A549 (cell line): Measurements from ENCODE around the gene EMP3. TPM values are rescaled to one million over a fixed set of nuclear protein-coding genes. Genes with fewer than 3 reads are reported as not detected.

Experiments used
- ATAC-seq, 2 experiments: fragments of 200-7000 bp in 1 of 2; fragments of >200 bp in 1 of 2; cut with Nextera tagmentation in 1 of 2; cut with Tn5 transposase in 1 of 2; 3 replicates each; pipeline versions ENCODE4 v1.8.0 to v1.9.1; 2018 to 2020; ENCODE audit warnings: mild to moderate bottlenecking in 1 of 2, moderate library complexity in 1 of 2
- CTCF ChIA-PET: fragments of 300-600 bp; sonication (Branson Sonifier 250); formaldehyde crosslinking; extraction: SDS; loops from one replicate; lab custom pipeline; 2021; ENCODE audit warnings: antibody characterized with exemption, inconsistent platforms; lab: Yijun Ruan, JAX
- POLR2A ChIA-PET: fragments of 350-600 bp; formaldehyde crosslinking; extraction: SDS; loops from one replicate; lab custom pipeline; 2021; ENCODE audit warnings: antibody characterized with exemption, inconsistent platforms; lab: Yijun Ruan, JAX
- DNase-seq, 2 experiments: peaks; one replicate each; pipeline versions ENCODE4 v3.0.0 to v3.0.0-alpha.2; 2011 to 2016; ENCODE audit warnings: low read depth in 1 of 2, low spot score in 1 of 2
- FAIRE-seq: peaks from 2 replicates; lab custom pipeline; 2011; peaks lifted over from hg19 to GRCh38; lab: Jason Lieb, UNC
- H3K27ac ChIP-seq, 2 experiments: fragments of >200 bp; sonication (Bioruptor Twin); formaldehyde crosslinking; 3 replicates each; pipeline ENCODE4 v1.5.1; 2016 to 2017
- H3K4me1 ChIP-seq: fragments of >200 bp; sonication (Bioruptor Twin); formaldehyde crosslinking; 3 replicates; pipeline ENCODE4 v1.6.1; 2016
- H3K4me2 ChIP-seq: fragments of >200 bp; sonication (Bioruptor Twin); formaldehyde crosslinking; 3 replicates; pipeline ENCODE4 v1.6.1; 2016
- H3K4me3 ChIP-seq: fragments of >200 bp; sonication (Bioruptor Twin); formaldehyde crosslinking; 3 replicates; pipeline ENCODE4 v1.5.1; 2016
- H3K9me3 ChIP-seq: fragments of >200 bp; sonication (Bioruptor Twin); formaldehyde crosslinking; 3 replicates; pipeline ENCODE4 v1.6.1; 2016
- CHD4 ChIP-seq: fragments of 200-600 bp; sonication (generic); IDR thresholded peaks from 2 replicates; pipeline ENCODE4 v1.6.1; 2016; ENCODE audit warnings: antibody characterized with exemption, mild to moderate bottlenecking, borderline replicate concordance
- EHMT2 ChIP-seq: fragments of 200-600 bp; sonication (generic); IDR thresholded peaks from 2 replicates; pipeline ENCODE4 v1.6.1; 2016; ENCODE audit warnings: antibody characterized with exemption, low read depth, mild to moderate bottlenecking, moderate library complexity
- ESRRA ChIP-seq: fragments of 150-350 bp; IDR thresholded peaks from 2 replicates; pipeline ENCODE4 v1.6.1; 2014; ENCODE audit warnings: mild to moderate bottlenecking, low read length, borderline replicate concordance
- FOSB ChIP-seq: fragments of 250-450 bp; sonication (Bioruptor Pico); IDR thresholded peaks from 2 replicates; pipeline ENCODE4 v1.5.0; 2020; ENCODE audit warnings: mild to moderate bottlenecking, moderate library complexity
- HDAC2 ChIP-seq: fragments of 200-600 bp; sonication (generic); IDR thresholded peaks from 2 replicates; pipeline ENCODE4 v1.6.1; 2016
- HES2 ChIP-seq: fragments of >200 bp; sonication (Bioruptor Twin); formaldehyde crosslinking; IDR thresholded peaks from 2 replicates; pipeline ENCODE4 v1.6.1; 2016
- JUNB ChIP-seq: fragments of >200 bp; sonication (Bioruptor Twin); formaldehyde crosslinking; IDR thresholded peaks from 2 replicates; pipeline ENCODE4 v1.6.1; 2016
- MAFK ChIP-seq: fragments of 450-650 bp; IDR thresholded peaks from 2 replicates; pipeline ENCODE4 v1.6.1; 2014; ENCODE audit not compliant: partially characterized antibody
- POLR2A ChIP-seq: IDR thresholded peaks from 2 replicates; pipeline ENCODE4 v1.6.1; 2012; ENCODE audit warnings: mild to moderate bottlenecking, low read length
- RAD21 ChIP-seq, 2 experiments: fragments of >200 bp in 1 of 2; sonication (Bioruptor Twin) in 1 of 2; formaldehyde crosslinking in 1 of 2; IDR thresholded peaks in 1 of 2; conservative IDR thresholded peaks in 1 of 2; 2 replicates in 1 of 2; 3 replicates in 1 of 2; pipeline ENCODE4 v1.6.1; 2012 to 2018; ENCODE audit warnings: inconsistent platforms in 1 of 2
- RARB ChIP-seq: fragments of 250-450 bp; sonication (Bioruptor Pico); IDR thresholded peaks from 2 replicates; pipeline ENCODE4 v1.8.0; 2021; ENCODE audit warnings: mild to moderate bottlenecking, moderate library complexity
- RCOR1 ChIP-seq: fragments of 150-350 bp; IDR thresholded peaks from 2 replicates; pipeline ENCODE4 v1.6.1; 2014; ENCODE audit warnings: antibody characterized with exemption, low read length, low read depth
- RFX5 ChIP-seq: fragments of 450-650 bp; IDR thresholded peaks from 2 replicates; pipeline ENCODE4 v1.7.1; 2014; ENCODE audit warnings: antibody characterized with exemption, mild to moderate bottlenecking, moderate library complexity
- RNF2 ChIP-seq: fragments of 200-600 bp; sonication (generic); IDR thresholded peaks from 2 replicates; pipeline ENCODE4 v1.6.1; 2016; ENCODE audit warnings: low read depth, mild to moderate bottlenecking, antibody characterized with exemption, moderate library complexity, borderline replicate concordance
- SMC3 ChIP-seq: fragments of >200 bp; sonication (Bioruptor Twin); formaldehyde crosslinking; IDR thresholded peaks from 3 replicates; pipeline ENCODE4 v1.6.1; 2018; ENCODE audit warnings: inconsistent platforms
- TFCP2L1 ChIP-seq: fragments of 250-450 bp; sonication (Bioruptor Pico); IDR thresholded peaks from 2 replicates; pipeline ENCODE4 v1.5.0; 2021; ENCODE audit warnings: mild to moderate bottlenecking
- TP53 ChIP-seq: fragments of 250-450 bp; sonication (Bioruptor Pico); IDR thresholded peaks from 2 replicates; pipeline ENCODE4 v1.5.0; 2021; ENCODE audit warnings: mild to moderate bottlenecking, moderate library complexity
- ZFP36 ChIP-seq: fragments of 450-650 bp; IDR thresholded peaks from 2 replicates; pipeline ENCODE4 v1.6.1; 2014; ENCODE audit warnings: borderline replicate concordance; ENCODE audit not compliant: partially characterized antibody
- ZNF302 ChIP-seq: fragments of 250-450 bp; sonication (Bioruptor Pico); IDR thresholded peaks from 2 replicates; pipeline ENCODE4 v1.9.0; 2021; ENCODE audit warnings: inconsistent platforms, mild to moderate bottlenecking, moderate library complexity
- ZSCAN20 ChIP-seq: fragments of 250-450 bp; sonication (Bioruptor Pico); IDR thresholded peaks from 2 replicates; pipeline ENCODE4 v1.8.0; 2022; ENCODE audit warnings: mild to moderate bottlenecking, moderate library complexity
- WGBS: methylation state at CpG from one replicate; pipeline ENCODE4 v1.1.6; 2017; ENCODE audit errors: missing lambda C conversion rate; 5-methylcytosine and 5-hydroxymethylcytosine counted together
- polyA plus RNA-seq, 4 experiments: library from polyadenylated mRNA; depleted of rRNA in 3 of 4; stranded (reverse); fragments of >200 nt; fragmentation: RNase III in 1 of 4; extraction: RNeasy Plus Mini Kit Qiagen cat#74134 plus additional on column Dnase treatment in 1 of 4; gene quantifications; 2 replicates in 3 of 4; 3 replicates in 1 of 4; pipeline ENCODE4 v1.2.3, GENCODE V29; 2011 to 2017
- TF ChIP-seq, protein P1 (sequence below): fragments of 150-350 bp; IDR thresholded peaks from 2 replicates; pipeline ENCODE4 v1.6.1; 2014; ENCODE audit warnings: low read depth, mild to moderate bottlenecking, low read length
- TF ChIP-seq, protein P2 (sequence below): IDR thresholded peaks from 2 replicates; pipeline ENCODE4 v1.6.1; 2012; ENCODE audit warnings: low read depth, borderline replicate concordance

Gene EMP3
- polyA plus RNA-seq, 2 of the 4 experiments (the other 2 are of a cell fraction): 147 to 580 TPM

DNA sequence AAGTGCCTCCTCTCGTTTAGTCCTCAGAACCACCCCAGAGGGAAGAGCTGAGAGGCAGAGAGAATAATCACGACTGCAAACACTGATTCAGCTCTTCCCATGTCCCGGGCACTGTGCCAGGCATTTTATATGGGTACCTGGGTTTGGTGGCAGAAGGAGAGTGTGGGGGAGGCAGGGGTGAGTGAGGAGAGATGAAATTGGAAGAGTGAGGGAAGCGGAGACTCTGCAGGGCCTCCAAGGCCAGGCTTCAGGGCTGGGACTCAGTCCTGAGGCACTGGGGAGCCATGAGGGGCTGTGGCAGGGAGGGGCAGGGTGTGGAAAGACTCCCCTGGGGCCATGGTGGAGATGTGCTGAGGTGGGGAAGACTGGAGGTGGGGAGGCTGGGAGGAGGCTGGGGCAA is 47.6 kb downstream of the EMP3 start:
- peak; percentile 17 to 51; a peak in 3 of 6 replicates for ATAC-seq
- Histone ChIP-seq H3K27ac (peak overlapping the region; percentile 64 to 81), H3K4me3 (no peak overlapping the region), H3K4me1 (peaks cover 23% of the 10 kb centered on the region), H3K4me2 (peak overlapping the region; percentile 63), H3K9me3 (no peaks in the 10 kb centered on the region)
- no peak for TF ChIP-seq RARB (CRISPR knock-in tag)
- peak; percentile 13 for TF ChIP-seq MAFK
- WGBS: 16% methylated on average over 4 of the region's 4 CpGs
- peak in 1 of 2 experiments; percentile 68 for DNase-seq
- ChIA-PET CTCF (interaction anchor here (0.6 to 6.7 kb wide), 9 partner anchors 9 to 160 kb away, joined by 3 to 54 read pairs (median 4); partner anchors contain the start of genes KDELR1, SYNGR4 and TMEM143), POLR2A (interaction anchor here (1.7 to 2.0 kb wide), 2 partner anchors 9 to 18 kb away, joined by 10 read pairs; partner anchors contain the start of genes KDELR1, SYNGR4 and TMEM143)
- peak; percentile 81 for FAIRE-seq

GRCh38 chr19:48373567-48373966 is 48.2 kb downstream of the EMP3 start:
- peak overlapping the region; percentile 63 for H3K4me2 ChIP-seq
- TF ChIP-seq RAD21 (conservative IDR thresholded peaks at IDR 0.05 in 1 of 2, IDR thresholded peaks at IDR 0.05 in 1 of 2) (no peak), RCOR1 (no peak), HES2 (no peak), ZFP36 (no peak), RNF2 (no peak), ZSCAN20 (CRISPR knock-in tag) (no peak), SMC3 (no peak), RARB (CRISPR knock-in tag) (no peak), TFCP2L1 (CRISPR knock-in tag) (no peak), EHMT2 (no peak), POLR2A (no peak), MAFK (no peak), CHD4 (no peak)
- TF ChIP-seq, protein P1, sequence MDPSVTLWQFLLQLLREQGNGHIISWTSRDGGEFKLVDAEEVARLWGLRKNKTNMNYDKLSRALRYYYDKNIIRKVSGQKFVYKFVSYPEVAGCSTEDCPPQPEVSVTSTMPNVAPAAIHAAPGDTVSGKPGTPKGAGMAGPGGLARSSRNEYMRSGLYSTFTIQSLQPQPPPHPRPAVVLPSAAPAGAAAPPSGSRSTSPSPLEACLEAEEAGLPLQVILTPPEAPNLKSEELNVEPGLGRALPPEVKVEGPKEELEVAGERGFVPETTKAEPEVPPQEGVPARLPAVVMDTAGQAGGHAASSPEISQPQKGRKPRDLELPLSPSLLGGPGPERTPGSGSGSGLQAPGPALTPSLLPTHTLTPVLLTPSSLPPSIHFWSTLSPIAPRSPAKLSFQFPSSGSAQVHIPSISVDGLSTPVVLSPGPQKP: no peak
- TF ChIP-seq, protein P2, sequence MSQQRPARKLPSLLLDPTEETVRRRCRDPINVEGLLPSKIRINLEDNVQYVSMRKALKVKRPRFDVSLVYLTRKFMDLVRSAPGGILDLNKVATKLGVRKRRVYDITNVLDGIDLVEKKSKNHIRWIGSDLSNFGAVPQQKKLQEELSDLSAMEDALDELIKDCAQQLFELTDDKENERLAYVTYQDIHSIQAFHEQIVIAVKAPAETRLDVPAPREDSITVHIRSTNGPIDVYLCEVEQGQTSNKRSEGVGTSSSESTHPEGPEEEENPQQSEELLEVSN: no peak
- TF ChIP-seq, all 56 proteins: peak for 0
- ATAC-seq (peak; percentile 9 to 23; a peak in 3 of 6 replicates), FAIRE-seq (no peak), DNase-seq (no peak)
- POLR2A ChIA-PET: interaction anchor here (1.7 to 2.0 kb wide), 2 partner anchors 10 to 18 kb away, joined by 10 read pairs; partner anchors contain the start of genes KDELR1, SYNGR4 and TMEM143
- WGBS: 94% methylated on average over 11 of the region's 11 CpGs
- Histone ChIP-seq H3K4me1 (peaks cover 23% of the 10 kb centered on the region), H3K4me3 (no peak overlapping the region), H3K27ac (peak overlapping the region; percentile 64 to 81), H3K9me3 (no peaks in the 10 kb centered on the region)
- CTCF ChIA-PET: interaction anchor here (0.6 to 6.7 kb wide), 7 partner anchors 10 to 159 kb away, joined by 3 to 54 read pairs (median 4); partner anchors contain the start of genes KDELR1, SYNGR4 and TMEM143

- no peak for DNase-seq
- Histone ChIP-seq H3K4me2 (no peak overlapping the region), H3K4me1 (peaks cover 5% of the 10 kb centered on the region), H3K4me3 (no peak overlapping the region), H3K9me3 (no peaks in the 10 kb centered on the region), H3K27ac (no peak overlapping the region)
- no peak for FAIRE-seq
- WGBS: 90% methylated on average over 10 of the region's 10 CpGs
- ChIA-PET CTCF (interaction anchor here (0.7 to 1.8 kb wide), 2 partner anchors 44 to 179 kb away, joined by 3 to 7 read pairs; no protein-coding TSS in a partner anchor), POLR2A (no interaction called here)
- no peak for ATAC-seq
- TF ChIP-seq TP53 (CRISPR knock-in tag) (no peak), POLR2A (no peak), RFX5 (no peak), ZNF302 (no peak), HDAC2 (no peak), RCOR1 (no peak), ESRRA (no peak), FOSB (CRISPR knock-in tag) (no peak), MAFK (no peak), JUNB (no peak)
Measured at GRCh38 chr19:48378194-48378570, 52.8 kb downstream of the EMP3 start.
